DOHH2 (cell line): Measurements from ENCODE around the gene CPSF4L.

Source experiments
- H3F3A ChIP-seq: fragments of 200-600 bp; sonication (generic), shearing (Covaris generic); 2 replicates; pipeline ENCODE4 v1.6.0; 2016; ENCODE audit warnings: antibody characterized with exemption, mild to moderate bottlenecking; ENCODE audit not compliant: control insufficient read depth, insufficient read depth
- H3K27ac ChIP-seq: fragments of 200-600 bp; sonication (generic); 2 replicates; pipeline ENCODE4 v1.5.1; 2014; ENCODE audit warnings: low read depth, mild to moderate bottlenecking, low read length, moderate library complexity
- H3K27me3 ChIP-seq: fragments of 200-600 bp; sonication (generic); 2 replicates; pipeline ENCODE4 v1.6.1; 2014; ENCODE audit warnings: mild to moderate bottlenecking, low read length, mixed read lengths; ENCODE audit not compliant: control insufficient read depth
- H3K36me3 ChIP-seq: fragments of 200-600 bp; sonication (generic); 2 replicates; pipeline ENCODE4 v1.6.1; 2014; ENCODE audit warnings: mild to moderate bottlenecking, low read length, moderate library complexity, mixed read lengths; ENCODE audit not compliant: control insufficient read depth
- H3K4me1 ChIP-seq: fragments of 200-600 bp; sonication (generic); 2 replicates; pipeline ENCODE4 v1.6.1; 2014; ENCODE audit warnings: mild to moderate bottlenecking, low read length, mixed read lengths; ENCODE audit not compliant: control insufficient read depth
- H3K4me2 ChIP-seq: fragments of 200-600 bp; sonication (generic); 2 replicates; pipeline ENCODE4 v1.6.0; 2014; ENCODE audit warnings: mild to moderate bottlenecking, low read length, moderate library complexity
- H3K4me3 ChIP-seq: fragments of 200-600 bp; sonication (generic); 2 replicates; pipeline ENCODE4 v1.5.1; 2014; ENCODE audit warnings: mild to moderate bottlenecking, low read length, mixed read lengths
- H3K79me2 ChIP-seq: fragments of 200-600 bp; sonication (generic); 2 replicates; pipeline ENCODE4 v1.6.1; 2014; ENCODE audit warnings: mild to moderate bottlenecking, low read length, mixed read lengths; ENCODE audit not compliant: control insufficient read depth
- H3K9me2 ChIP-seq: fragments of 200-600 bp; sonication (generic); replicated peaks from 2 replicates; pipeline ENCODE4 v1.6.1; 2014; ENCODE audit warnings: mild to moderate bottlenecking, low read length, mixed read lengths; ENCODE audit not compliant: control insufficient read depth
- H3K9me3 ChIP-seq: fragments of 200-600 bp; sonication (generic); 2 replicates; pipeline ENCODE4 v1.6.1; 2014; ENCODE audit warnings: antibody characterized with exemption, low read length, mixed read lengths; ENCODE audit not compliant: control insufficient read depth, insufficient read depth
- H4K20me1 ChIP-seq: fragments of 200-600 bp; sonication (generic); 2 replicates; pipeline ENCODE4 v1.6.0; 2014; ENCODE audit warnings: low read depth, mild to moderate bottlenecking, antibody characterized with exemption, low read length, moderate library complexity; ENCODE audit not compliant: control insufficient read depth, insufficient read depth
- CTCF ChIP-seq: fragments of 200-600 bp; sonication (generic); IDR thresholded peaks from one replicate; pipeline ENCODE4 v1.5.1; 2014; ENCODE audit warnings: antibody characterized with exemption, mild to moderate bottlenecking, low read depth, low read length; ENCODE audit not compliant: poor library complexity, severe bottlenecking
- EZH2phosphoT487 ChIP-seq: fragments of 200-600 bp; sonication (generic); IDR thresholded peaks from 2 replicates; pipeline ENCODE4 v1.6.1; 2017; ENCODE audit warnings: borderline replicate concordance, mild to moderate bottlenecking, antibody characterized with exemption, low read length, moderate library complexity, mixed read lengths

The CPSF4L gene

GRCh38 chr17:73214851-73215250 is 46.8 kb downstream of the CPSF4L start:
- H3K27me3 ChIP-seq = no peaks in the 10 kb centered on the region
- no peaks in the 10 kb centered on the region for H3K9me3 ChIP-seq
- TF ChIP-seq CTCF (no peak), EZH2phosphoT487 (no peak)
- no peak overlapping the region for H3K4me2 ChIP-seq
- H3K36me3 ChIP-seq = peaks cover 22% of the 10 kb centered on the region
- H3K27ac ChIP-seq = no peak overlapping the region
- no peak overlapping the region for H3K4me3 ChIP-seq
- peaks cover 17% of the 10 kb centered on the region for H3K79me2 ChIP-seq
- no peaks in the 10 kb centered on the region for H3K4me1 ChIP-seq
- H3K9me2 ChIP-seq = no peaks in the 10 kb centered on the region
- no peaks in the 10 kb centered on the region; the same call in 1 of the 2 replicates for H4K20me1 ChIP-seq
- no peaks in the 10 kb centered on the region for H3F3A ChIP-seq

GRCh38 chr17:73214008-73214407 is 47.7 kb downstream of the CPSF4L start:
- no peaks in the 10 kb centered on the region for H3K9me3 ChIP-seq
- no peak overlapping the region for H3K4me3 ChIP-seq
- no peak overlapping the region for H3K27ac ChIP-seq
- H3K4me2 ChIP-seq = no peak overlapping the region
- H3K79me2 ChIP-seq = peaks cover 17% of the 10 kb centered on the region
- no peak for TF ChIP-seq EZH2phosphoT487
- no peak for TF ChIP-seq CTCF
- H3K9me2 ChIP-seq = no peaks in the 10 kb centered on the region
- H3F3A ChIP-seq = no peaks in the 10 kb centered on the region
- no peaks in the 10 kb centered on the region for H3K4me1 ChIP-seq
- peaks cover 30% of the 10 kb centered on the region for H3K36me3 ChIP-seq
- no peaks in the 10 kb centered on the region; the same call in 1 of the 2 replicates for H4K20me1 ChIP-seq
- H3K27me3 ChIP-seq = no peaks in the 10 kb centered on the region

GRCh38 chr17:73211745-73212144 is 49.9 kb downstream of the CPSF4L start:
- peaks cover 17% of the 10 kb centered on the region for H3K79me2 ChIP-seq
- TF ChIP-seq CTCF (no peak), EZH2phosphoT487 (no peak)
- no peaks in the 10 kb centered on the region for H3K9me2 ChIP-seq
- H3K27ac ChIP-seq = no peak overlapping the region
- H3F3A ChIP-seq = no peaks in the 10 kb centered on the region
- no peaks in the 10 kb centered on the region; the same call in 1 of the 2 replicates for H4K20me1 ChIP-seq
- no peaks in the 10 kb centered on the region for H3K4me1 ChIP-seq
- H3K36me3 ChIP-seq = peaks cover 50% of the 10 kb centered on the region
- H3K27me3 ChIP-seq = no peaks in the 10 kb centered on the region
- H3K9me3 ChIP-seq = no peaks in the 10 kb centered on the region
- no peak overlapping the region for H3K4me2 ChIP-seq
- no peak overlapping the region for H3K4me3 ChIP-seq
